SK-N-SH (cell line): ENCODE measurements around the gene OBP2B. TPM values are rescaled to one million over a fixed set of nuclear protein-coding genes. Genes with fewer than 3 reads are reported as not detected.
A peak's percentile ranks its signal among the peaks of the same experiment; 100 is the strongest.

Experiments
- CTCF ChIA-PET: fragments of 300-600, 350-600 bp; formaldehyde crosslinking; extraction: SDS; loops from one replicate; lab custom pipeline; 2021; lab: Yijun Ruan, JAX
- POLR2A ChIA-PET: fragments of 350-600 bp; sonication (Branson Sonifier 250); formaldehyde crosslinking; extraction: SDS; loops from one replicate; lab custom pipeline; 2020; ENCODE audit warnings: antibody characterized with exemption, inconsistent platforms; lab: Yijun Ruan, JAX
- DNase-seq: peaks from one replicate; pipeline ENCODE4 v3.0.0; 2012
- H2AFZ ChIP-seq: fragments of 200-600 bp; sonication (generic); 2 replicates; pipeline ENCODE4 v1.8.1; 2016; ENCODE audit warnings: antibody characterized with exemption, mild to moderate bottlenecking, low read depth
- H3F3A ChIP-seq: fragments of 200-600 bp; sonication (generic); replicated peaks from 2 replicates; pipeline ENCODE3; 2016; ENCODE audit warnings: antibody characterized with exemption, mild to moderate bottlenecking; ENCODE audit not compliant: insufficient read depth
- H3K27ac ChIP-seq, 2 experiments: fragments of 200-500 bp in 1 of 2; fragments of 200-600 bp in 1 of 2; sonication (Bioruptor generic) in 1 of 2; sonication (generic), shearing (Covaris generic) in 1 of 2; 2 replicates each; pipeline versions ENCODE4 v1.5.1 to v1.6.1; 2014 to 2016; ENCODE audit warnings: low read depth in 2 of 2, inconsistent platforms in 1 of 2, low read length in 1 of 2, mild to moderate bottlenecking in 1 of 2, mixed read lengths in 1 of 2
- H3K27me3 ChIP-seq: fragments of 200-600 bp; sonication (generic), shearing (Covaris generic); 2 replicates; pipeline ENCODE4 v1.6.1; 2016; ENCODE audit warnings: mixed run types; ENCODE audit not compliant: insufficient read depth
- H3K36me3 ChIP-seq, 2 experiments: fragments of 200-500 bp in 1 of 2; fragments of 200-600 bp in 1 of 2; sonication (Bioruptor generic) in 1 of 2; sonication (generic) in 1 of 2; replicated peaks in 1 of 2; 2 replicates each; pipeline versions ENCODE3 to v1.5.1; 2014 to 2016; ENCODE audit warnings: low read length in 1 of 2, mild to moderate bottlenecking in 1 of 2; ENCODE audit not compliant: insufficient read depth in 2 of 2, control insufficient read depth in 1 of 2
- H3K4me1 ChIP-seq, 2 experiments: fragments of 200-500 bp in 1 of 2; fragments of 200-600 bp in 1 of 2; sonication (Bioruptor generic) in 1 of 2; sonication (generic), shearing (Covaris generic) in 1 of 2; 2 replicates each; pipeline versions ENCODE4 v1.5.1 to v1.6.1; 2014 to 2016; ENCODE audit warnings: low read depth in 1 of 2, low read length in 1 of 2, mixed run types in 1 of 2; ENCODE audit not compliant: insufficient read depth in 2 of 2, control insufficient read depth in 1 of 2
- H3K4me2 ChIP-seq: fragments of 200-600 bp; sonication (generic), shearing (Covaris generic); 2 replicates; pipeline ENCODE4 v1.6.1; 2017; ENCODE audit warnings: mixed run types
- H3K4me3 ChIP-seq, 2 experiments: fragments of 200-500 bp in 1 of 2; fragments of 200-600 bp in 1 of 2; sonication (Bioruptor generic) in 1 of 2; sonication (generic), shearing (Covaris generic) in 1 of 2; 2 replicates each; pipeline versions ENCODE4 v1.5.1 to v1.8.1; 2014 to 2016; ENCODE audit warnings: low read depth in 2 of 2, inconsistent platforms in 1 of 2, low read length in 1 of 2, mild to moderate bottlenecking in 1 of 2, mixed read lengths in 1 of 2, moderate library complexity in 1 of 2
- H3K79me2 ChIP-seq: fragments of 200-600 bp; sonication (generic); 2 replicates; pipeline ENCODE4 v1.8.1; 2017; ENCODE audit warnings: mild to moderate bottlenecking; ENCODE audit not compliant: insufficient read depth
- H3K9ac ChIP-seq: fragments of 200-600 bp; sonication (generic); 2 replicates; pipeline ENCODE4 v1.6.1; 2017; ENCODE audit warnings: mixed run types
- H3K9me2 ChIP-seq: fragments of 200-600 bp; sonication (generic); 2 replicates; pipeline ENCODE4 v1.6.1; 2017; ENCODE audit warnings: mixed run types
- H3K9me3 ChIP-seq: fragments of 200-600 bp; sonication (generic); 2 replicates; pipeline ENCODE4 v1.6.1; 2017; ENCODE audit warnings: mixed run types, mild to moderate bottlenecking, moderate library complexity
- H4K20me1 ChIP-seq: fragments of 200-600 bp; sonication (generic); 2 replicates; pipeline ENCODE4 v1.6.1; 2017; ENCODE audit warnings: mild to moderate bottlenecking, mixed run types; ENCODE audit not compliant: insufficient read depth
- IRF3 ChIP-seq: fragments of 150-350 bp; IDR thresholded peaks from 2 replicates; pipeline ENCODE4 v1.6.1; 2016; ENCODE audit warnings: mild to moderate bottlenecking, low read depth, low read length
- MEF2A ChIP-seq: IDR thresholded peaks from 2 replicates; pipeline ENCODE4 v1.4.0; 2012; ENCODE audit warnings: low read depth, borderline replicate concordance
- NRF1 ChIP-seq: IDR thresholded peaks from 2 replicates; pipeline ENCODE4 v1.6.1; 2012; ENCODE audit warnings: low read depth, mild to moderate bottlenecking, low read length
- POLR2AphosphoS5 ChIP-seq: IDR thresholded peaks from 2 replicates; pipeline ENCODE4 v1.6.1; 2012; ENCODE audit warnings: low read depth, low read length
- REST ChIP-seq: IDR thresholded peaks from 2 replicates; pipeline ENCODE4 v1.6.1; 2012; ENCODE audit warnings: mild to moderate bottlenecking, low read depth, low read length, moderate library complexity
- TCF12 ChIP-seq: IDR thresholded peaks from 2 replicates; pipeline ENCODE4 v1.4.0; 2012
- WGBS: methylation state at CpG from one replicate; pipeline ENCODE4 v1.1.6; 2017; ENCODE audit warnings: low lambda C conversion rate; 5-methylcytosine and 5-hydroxymethylcytosine counted together
- polyA plus RNA-seq, 3 experiments: library from polyadenylated mRNA; depleted of rRNA; stranded (reverse); fragments of >200 nt; gene quantifications; 2 replicates each; pipeline ENCODE4 v1.2.3, GENCODE V29; 2012
- TF ChIP-seq, protein P1 (sequence below): fragments of 200-600 bp; sonication (generic); IDR thresholded peaks from 2 replicates; pipeline ENCODE4 v1.6.1; 2017; ENCODE audit warnings: antibody characterized with exemption, mild to moderate bottlenecking, moderate library complexity

OBP2B gene
- polyA plus RNA-seq, 1 of the 3 experiments (the other 2 are of a cell fraction), result not detected

DNA sequence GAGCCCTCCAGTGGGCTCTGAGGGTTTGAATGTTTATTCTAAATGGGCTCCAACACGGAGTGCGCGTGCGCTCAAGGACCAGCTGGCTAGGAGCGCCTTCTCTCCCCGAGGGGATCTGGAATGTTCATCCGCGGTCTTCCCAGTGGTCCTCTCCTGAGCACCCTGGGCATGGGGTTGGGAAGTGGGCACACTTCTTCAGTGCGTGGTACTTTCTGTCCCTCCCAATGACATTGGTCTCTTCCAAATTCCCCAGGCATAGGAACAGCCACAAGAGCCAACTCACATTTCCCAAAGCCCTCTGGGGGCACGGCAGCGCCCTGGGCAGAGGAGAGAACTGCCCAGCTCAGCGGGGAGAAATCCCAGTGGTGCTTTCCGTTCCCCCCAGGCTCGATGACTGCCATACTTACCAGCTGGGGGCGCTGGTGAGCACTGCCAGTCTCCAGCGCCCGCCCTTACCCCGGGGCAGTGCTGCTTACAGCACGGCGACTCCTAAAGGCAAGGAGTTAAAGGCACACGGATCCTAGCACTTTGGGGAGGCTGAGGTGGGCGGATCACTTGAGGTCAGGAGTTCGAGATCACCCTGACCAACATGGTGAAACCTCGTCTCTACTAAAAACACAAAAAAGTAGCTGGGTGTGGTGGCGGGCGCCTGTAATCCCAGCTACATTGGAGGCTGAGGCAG is 29.9 kb upstream of the OBP2B start:
- H3K27ac ChIP-seq, result no peak overlapping the region
- H3K9me2 ChIP-seq, result no peaks in the 10 kb centered on the region
- POLR2A ChIA-PET, result no interaction called here
- TF ChIP-seq, protein P1, sequence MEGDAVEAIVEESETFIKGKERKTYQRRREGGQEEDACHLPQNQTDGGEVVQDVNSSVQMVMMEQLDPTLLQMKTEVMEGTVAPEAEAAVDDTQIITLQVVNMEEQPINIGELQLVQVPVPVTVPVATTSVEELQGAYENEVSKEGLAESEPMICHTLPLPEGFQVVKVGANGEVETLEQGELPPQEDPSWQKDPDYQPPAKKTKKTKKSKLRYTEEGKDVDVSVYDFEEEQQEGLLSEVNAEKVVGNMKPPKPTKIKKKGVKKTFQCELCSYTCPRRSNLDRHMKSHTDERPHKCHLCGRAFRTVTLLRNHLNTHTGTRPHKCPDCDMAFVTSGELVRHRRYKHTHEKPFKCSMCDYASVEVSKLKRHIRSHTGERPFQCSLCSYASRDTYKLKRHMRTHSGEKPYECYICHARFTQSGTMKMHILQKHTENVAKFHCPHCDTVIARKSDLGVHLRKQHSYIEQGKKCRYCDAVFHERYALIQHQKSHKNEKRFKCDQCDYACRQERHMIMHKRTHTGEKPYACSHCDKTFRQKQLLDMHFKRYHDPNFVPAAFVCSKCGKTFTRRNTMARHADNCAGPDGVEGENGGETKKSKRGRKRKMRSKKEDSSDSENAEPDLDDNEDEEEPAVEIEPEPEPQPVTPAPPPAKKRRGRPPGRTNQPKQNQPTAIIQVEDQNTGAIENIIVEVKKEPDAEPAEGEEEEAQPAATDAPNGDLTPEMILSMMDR, result peak; percentile 47
- no peak for TF ChIP-seq REST
- TF ChIP-seq, all 33 proteins: peak for 1
- H3F3A ChIP-seq, result no peaks in the 10 kb centered on the region
- H3K4me2 ChIP-seq, result no peak overlapping the region
- CTCF ChIA-PET, result interaction anchor here (1.2 to 1.6 kb wide), 4 partner anchors 10 to 92 kb away, joined by 3 to 6 read pairs (median 4); no protein-coding TSS in a partner anchor
- H3K4me3 ChIP-seq, result no peak overlapping the region; a peak in 1 of 4 replicates
- 46% methylated on average over 12 of the region's 26 CpGs for WGBS
- H2AFZ ChIP-seq, result no peak overlapping the region
- peaks cover 8% of the 10 kb centered on the region; the same call in 1 of the 2 replicates for H3K27me3 ChIP-seq
- H3K79me2 ChIP-seq, result no peaks in the 10 kb centered on the region
- no peak overlapping the region for H3K9ac ChIP-seq
- peak; percentile 70 for DNase-seq
- no peaks in the 10 kb centered on the region for H3K9me3 ChIP-seq
- peaks cover 0 to 2% of the 10 kb centered on the region in 2 experiments; a peak in 1 of 4 replicates for H3K4me1 ChIP-seq
- H3K36me3 ChIP-seq, result no peaks in the 10 kb centered on the region
- no peaks in the 10 kb centered on the region for H4K20me1 ChIP-seq

DNA sequence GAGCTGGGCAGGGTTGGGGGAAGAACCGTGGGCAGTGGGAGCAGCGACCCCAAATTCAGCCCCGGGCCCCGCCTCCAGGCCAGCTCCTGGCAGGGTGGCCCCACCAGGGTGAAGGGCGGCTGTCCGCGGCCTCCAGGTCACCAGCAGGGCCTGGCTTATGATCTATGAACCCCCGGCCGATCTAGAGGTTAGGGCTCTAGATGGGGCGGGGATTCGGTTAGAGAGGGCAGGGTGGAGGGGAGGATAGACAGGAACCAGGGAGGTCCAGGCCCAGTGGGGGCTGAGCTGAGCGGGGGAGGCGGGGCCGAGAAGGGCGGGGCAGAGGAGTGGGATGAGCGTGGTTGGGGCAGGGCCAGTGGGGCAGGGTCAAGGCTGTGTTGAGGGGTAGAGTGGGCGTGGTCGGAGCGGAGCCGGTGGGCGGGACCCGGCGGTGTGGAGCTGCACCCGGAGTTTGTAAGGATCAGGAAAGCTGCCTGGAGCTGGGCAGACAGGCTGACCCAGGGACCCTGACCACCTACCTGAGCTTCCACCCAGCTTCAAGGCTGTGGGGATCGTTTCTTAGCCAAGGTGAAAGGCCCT is 29.3 kb upstream of the OBP2B start:
- WGBS, result 68% methylated on average over 23 of the region's 25 CpGs
- no peak overlapping the region for H3K27ac ChIP-seq
- POLR2A ChIA-PET, result no interaction called here
- no peak overlapping the region for H2AFZ ChIP-seq
- no peaks in the 10 kb centered on the region for H3K9me2 ChIP-seq
- no peaks in the 10 kb centered on the region for H3F3A ChIP-seq
- H3K4me2 ChIP-seq, result no peak overlapping the region
- H3K27me3 ChIP-seq, result peaks cover 8% of the 10 kb centered on the region; the same call in 1 of the 2 replicates
- peaks cover 0 to 2% of the 10 kb centered on the region in 2 experiments; a peak in 1 of 4 replicates for H3K4me1 ChIP-seq
- H3K79me2 ChIP-seq, result no peaks in the 10 kb centered on the region
- no peak for TF ChIP-seq IRF3
- no peak for TF ChIP-seq TCF12
- TF ChIP-seq MEF2A, result no peak
- no peak for TF ChIP-seq POLR2AphosphoS5
- TF ChIP-seq NRF1, result no peak
- H3K36me3 ChIP-seq, result no peaks in the 10 kb centered on the region
- peak; percentile 40 for DNase-seq
- H4K20me1 ChIP-seq, result no peaks in the 10 kb centered on the region
- CTCF ChIA-PET, result interaction anchor here (1.2 to 1.3 kb wide), 2 partner anchors 13 to 92 kb away, joined by 3 to 6 read pairs; no protein-coding TSS in a partner anchor
- H3K9me3 ChIP-seq, result no peaks in the 10 kb centered on the region
- no peak overlapping the region for H3K9ac ChIP-seq
- no peak overlapping the region for H3K4me3 ChIP-seq
